ENCODE results near the gene ABLIM1.
A peak's percentile ranks its signal among the peaks of the same experiment; 100 is the strongest.

Gene ABLIM1

DNA sequence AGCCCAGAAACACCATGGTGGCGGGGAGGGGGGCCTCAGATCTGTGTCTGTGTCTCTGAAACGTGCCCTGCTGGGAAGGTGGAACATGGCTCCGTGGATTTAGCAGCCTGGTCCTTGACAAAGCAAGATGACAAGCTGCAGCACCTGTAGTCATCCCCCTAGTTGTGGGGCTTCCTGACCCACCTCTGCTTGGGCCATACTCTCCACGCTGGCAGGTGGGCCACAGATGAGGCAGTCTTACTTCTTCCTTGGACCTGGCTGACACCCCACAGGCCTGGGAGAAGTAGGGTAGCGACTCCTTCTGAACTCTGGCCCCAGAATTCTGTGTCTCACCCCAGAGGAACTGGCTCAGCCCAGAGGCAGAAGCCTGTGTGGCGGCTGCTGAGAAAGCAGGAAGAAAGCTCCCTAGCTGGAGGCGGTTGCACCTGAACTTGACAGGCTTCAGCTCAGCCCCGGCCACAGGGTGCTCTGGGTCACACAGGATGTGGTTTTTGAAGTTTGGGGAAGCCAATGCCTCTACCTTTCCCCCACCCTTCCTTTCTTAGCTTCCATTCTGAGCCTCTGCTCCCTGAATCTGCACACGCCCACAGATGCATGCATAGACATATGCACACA, 113.9 kb downstream of the ABLIM1 start:
- ATAC-seq (peak; percentile 45), DNase-seq (peak; percentile 73)

DNA sequence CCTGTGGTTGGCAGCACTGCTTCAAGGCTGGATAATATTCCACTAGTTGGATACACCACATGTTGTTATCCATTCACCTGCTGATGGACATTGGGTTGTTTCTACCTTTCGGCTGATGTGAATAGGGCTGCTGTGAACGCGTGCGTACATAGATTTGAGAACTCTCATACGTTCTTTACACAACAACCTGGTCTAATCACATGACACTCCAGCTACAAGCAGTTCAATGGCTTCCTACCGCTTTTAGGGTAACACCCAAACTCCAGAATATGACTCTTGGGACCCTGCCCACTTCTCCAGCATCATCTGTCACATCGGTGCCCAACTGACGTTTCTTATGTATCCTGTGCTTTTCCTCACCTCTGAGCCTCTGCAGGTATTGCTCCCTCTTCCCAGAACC, 114.6 kb downstream of the ABLIM1 start:
- ATAC-seq (no peak), DNase-seq (no peak)

GRCh38 chr10:114542373-114542772, 115.7 kb downstream of the ABLIM1 start:
- no peak for DNase-seq

GRCh38 chr10:114541797-114542160, 116.3 kb downstream of the ABLIM1 start:
- DNase-seq (no peak), ATAC-seq (no peak)

More at GRCh38 chr10:114542373-114542772, 115.7 kb downstream of the ABLIM1 start:
- ATAC-seq, result no peak

GRCh38 chr10:114541081-114541796, 116.8 kb downstream of the ABLIM1 start:
- peak; percentile 92 for ATAC-seq
- peak; percentile 74 for DNase-seq

GRCh38 chr10:114540236-114540635, 117.8 kb downstream of the ABLIM1 start:
- DNase-seq (no peak), ATAC-seq (no peak)

- ATAC-seq, result no peak
These were observed 118.5 kb downstream of the ABLIM1 start for GRCh38 chr10:114539623-114540022.

GRCh38 chr10:114538181-114538906, 119.7 kb downstream of the ABLIM1 start:
- ATAC-seq, result peak; percentile 14
- DNase-seq, result peak; percentile 71

More at GRCh38 chr10:114539623-114540022, 118.5 kb downstream of the ABLIM1 start:
- no peak for DNase-seq

- DNase-seq (no peak), ATAC-seq (no peak)
These were observed 120.3 kb downstream of the ABLIM1 start for GRCh38 chr10:114537736-114538135.

DNA sequence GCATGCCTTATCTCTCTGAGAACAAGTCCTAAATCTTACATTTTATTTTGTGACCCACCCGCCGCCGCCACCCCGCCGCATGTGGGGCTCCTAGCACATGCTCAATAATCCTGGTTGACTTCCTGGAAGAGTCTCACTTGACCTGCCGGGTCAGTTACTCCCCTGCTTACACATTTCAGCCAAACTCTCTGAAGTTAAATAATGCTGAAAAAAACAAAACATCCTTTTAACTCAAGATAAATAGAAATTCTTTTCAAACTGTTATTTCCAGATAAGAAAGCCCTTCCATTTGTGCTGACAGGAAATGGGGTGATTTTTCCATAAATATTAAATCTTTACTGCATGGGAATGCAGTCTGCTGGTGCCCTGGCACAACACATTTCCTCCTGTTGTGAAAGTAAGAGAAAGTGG, 123.5 kb downstream of the ABLIM1 start:
- no peak for DNase-seq
- no peak for ATAC-seq

DNA sequence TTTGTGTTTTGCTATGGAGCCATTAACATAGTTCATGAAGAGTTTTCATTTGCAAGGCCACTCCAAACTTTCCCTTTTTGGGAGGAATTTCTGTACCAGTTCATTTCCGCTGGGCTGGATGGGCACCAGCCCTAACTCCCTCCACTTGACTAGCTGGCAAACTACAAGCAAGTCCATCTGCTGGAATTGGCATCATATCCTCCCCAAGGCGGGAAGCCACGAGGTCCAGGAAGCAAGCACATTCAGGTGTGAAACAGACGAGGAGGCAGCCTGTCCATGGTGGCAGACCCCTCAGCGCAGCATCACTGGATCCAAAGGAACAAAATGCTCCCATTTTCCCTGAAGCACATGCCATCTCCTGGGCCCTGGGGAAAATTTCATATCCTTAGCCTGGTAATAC, 125.8 kb downstream of the ABLIM1 start:
- no peak for DNase-seq

GRCh38 chr10:114526504-114527238, 131.4 kb downstream of the ABLIM1 start:
- DNase-seq (peak; percentile 86), ATAC-seq (peak; percentile 98)

More for the DNA sequence above, 125.8 kb downstream of the ABLIM1 start:
- no peak for ATAC-seq

DNA sequence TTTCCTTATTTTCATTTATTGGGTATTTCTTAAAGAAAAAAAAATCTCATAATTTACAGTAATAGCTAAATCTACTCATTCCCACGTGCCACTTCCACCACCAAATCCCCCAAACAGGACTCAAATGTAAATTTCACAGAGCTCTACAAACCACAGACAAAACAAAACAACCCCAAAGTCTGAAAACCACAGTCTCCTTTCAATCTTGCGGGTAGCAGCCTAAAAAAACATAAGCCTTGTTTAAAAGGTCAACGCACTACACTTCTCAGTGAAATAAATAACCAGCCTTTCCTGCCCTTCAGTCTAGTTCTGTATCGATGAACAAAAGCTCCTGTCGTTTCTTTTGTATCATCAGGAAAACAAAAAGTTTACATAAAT, 132.0 kb downstream of the ABLIM1 start:
- peak; percentile 15 for ATAC-seq
- no peak for DNase-seq

DNA sequence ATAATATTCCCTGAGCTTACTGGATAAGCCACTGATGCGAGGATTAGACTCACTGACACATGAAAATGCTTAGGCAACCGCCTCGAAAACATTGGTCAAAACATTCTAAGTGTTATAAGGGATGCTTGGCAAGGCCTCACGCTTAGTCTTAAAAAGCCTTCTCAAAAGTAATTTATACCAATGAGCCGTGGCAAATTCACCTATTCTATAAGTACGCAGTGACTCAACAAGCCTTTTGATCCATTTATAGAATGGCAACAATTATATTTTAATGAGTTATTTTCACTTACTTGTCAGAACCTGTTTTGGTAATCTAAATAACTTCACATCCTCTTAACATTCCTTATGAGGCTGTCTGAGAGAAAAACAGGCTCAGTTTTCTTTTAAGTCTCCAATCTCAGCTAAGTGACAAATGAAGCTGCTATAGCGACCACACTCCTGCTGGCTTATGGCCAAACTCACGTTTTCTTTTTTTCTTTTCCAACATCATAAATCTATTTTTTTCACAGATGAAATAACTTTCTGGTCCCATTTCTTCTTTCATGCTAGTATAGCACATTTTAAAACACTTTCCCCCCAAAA, 132.6 kb downstream of the ABLIM1 start:
- ATAC-seq (no peak), DNase-seq (no peak)

DNA sequence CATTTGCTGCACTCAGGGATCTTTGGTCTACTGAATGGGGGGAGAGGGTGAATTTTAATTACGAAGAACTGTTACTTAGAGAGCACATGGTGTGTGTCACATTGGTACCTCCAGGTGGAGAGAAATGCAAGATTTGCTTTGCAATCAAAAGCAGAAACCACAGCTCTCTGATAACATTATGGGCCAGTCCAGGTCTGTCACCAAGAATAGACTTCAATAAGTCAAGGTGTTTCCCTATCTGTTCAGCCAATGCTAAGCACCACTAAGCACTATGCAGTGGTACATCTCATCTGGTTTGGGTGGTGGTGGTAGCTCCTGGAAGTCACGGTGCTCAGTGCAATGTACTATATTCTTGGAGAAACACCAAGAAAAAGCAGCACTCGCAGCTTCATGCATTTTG, 134.2 kb downstream of the ABLIM1 start:
- ATAC-seq, result no peak
- no peak for DNase-seq

GRCh38 chr10:114521255-114521654, 136.8 kb downstream of the ABLIM1 start:
- no peak for ATAC-seq
- no peak for DNase-seq

GRCh38 chr10:114520453-114520852, 137.6 kb downstream of the ABLIM1 start:
- DNase-seq (no peak), ATAC-seq (no peak)

- DNase-seq (no peak), ATAC-seq (peak; percentile 9)
These were observed 138.2 kb downstream of the ABLIM1 start for GRCh38 chr10:114519756-114520293.

- DNase-seq (no peak), ATAC-seq (peak; percentile 30)
These were observed 138.8 kb downstream of the ABLIM1 start for GRCh38 chr10:114519306-114519669.

GRCh38 chr10:114518401-114519305, 139.4 kb downstream of the ABLIM1 start:
- ATAC-seq, result no peak
- no peak for DNase-seq

All from stimulated activated naive CD8-positive, alpha-beta T cell treated with anti-CD3 and anti-CD28 coated beads, Interleukin-15, Interleukin-2, amounts not matched to agents 100 U/mL and 50 U/mL, for 24 hours (primary cell).